NCI-H1930 (cell line): ENCODE measurements around the gene PKN2.
"Not testable (repeated sequence)": the region's sequence is repeated elsewhere in the genome, so short reads cannot be mapped to it uniquely, and the experiment has no call there.

Experiments used
- DNase-seq, 2 experiments: peaks; one replicate each; lab custom pipeline; 2025; lab: John Stamatoyannopoulos, UW

The PKN2 gene

GRCh38 chr1:88791192-88791591 is 107.1 kb downstream of the PKN2 start:
- DNase-seq = no peak

GRCh38 chr1:88799491-88799890 is 115.4 kb downstream of the PKN2 start:
- no peak for DNase-seq

- no peak for DNase-seq
Observed at GRCh38 chr1:88800382-88801051, 116.4 kb downstream of the PKN2 start.

- DNase-seq = no peak
Observed at GRCh38 chr1:88801575-88802208, 117.6 kb downstream of the PKN2 start.

- DNase-seq = no peak
Observed at GRCh38 chr1:88802404-88802803, 118.3 kb downstream of the PKN2 start.

- DNase-seq = no peak
Observed at GRCh38 chr1:88802950-88803349, 118.9 kb downstream of the PKN2 start.

- no peak for DNase-seq
Observed at GRCh38 chr1:88803444-88803843, 119.4 kb downstream of the PKN2 start.

- DNase-seq = no peak
Observed at GRCh38 chr1:88812366-88812765, 128.3 kb downstream of the PKN2 start.

GRCh38 chr1:88813471-88813870 is 129.4 kb downstream of the PKN2 start:
- no peak for DNase-seq

GRCh38 chr1:88819642-88820041 is 135.6 kb downstream of the PKN2 start:
- DNase-seq = not testable (repeated sequence)

- DNase-seq = no peak
Observed at GRCh38 chr1:88825721-88826120, 141.6 kb downstream of the PKN2 start.

GRCh38 chr1:88847643-88848042 is 163.6 kb downstream of the PKN2 start:
- no peak for DNase-seq

GRCh38 chr1:88851303-88852063 is 167.4 kb downstream of the PKN2 start:
- no peak for DNase-seq

- DNase-seq = no peak
Observed at GRCh38 chr1:88867743-88868521, 183.9 kb downstream of the PKN2 start.

- DNase-seq = not testable (repeated sequence)
Observed at GRCh38 chr1:88869644-88870043, 185.6 kb downstream of the PKN2 start.

- DNase-seq = no peak
Observed at GRCh38 chr1:88873737-88874349, 189.8 kb downstream of the PKN2 start.

- DNase-seq = no peak
Observed at GRCh38 chr1:88875595-88875994, 191.5 kb downstream of the PKN2 start.

GRCh38 chr1:88876573-88877365 is 192.7 kb downstream of the PKN2 start:
- no peak for DNase-seq

GRCh38 chr1:88877382-88877825 is 193.3 kb downstream of the PKN2 start:
- no peak for DNase-seq

- DNase-seq = no peak
Observed at GRCh38 chr1:88877911-88878310, 193.8 kb downstream of the PKN2 start.

- no peak for DNase-seq
Observed at GRCh38 chr1:88878731-88879130, 194.7 kb downstream of the PKN2 start.
